Activated naive CD4-positive, alpha-beta T cell treated with anti-CD3 and anti-CD28 coated beads, Interleukin-2, amount 50 U/mL, for 72 hours (primary cell): Measurements from ENCODE around the gene RPL39L. TPM values are rescaled to one million over a fixed set of nuclear protein-coding genes. Genes with fewer than 3 reads are reported as not detected.
A peak's percentile ranks its signal among the peaks of the same experiment; 100 is the strongest.

ENCODE experiments used
- ATAC-seq, 2 donors: fragments of 150-1000 bp; cut with Tn5 transposase; 2 replicates each; pipeline ENCODE4 v1.10.0; 2021; ENCODE audit warnings: mild to moderate bottlenecking in 2 of 2, moderate library complexity in 2 of 2
- DNase-seq, 2 donors: peaks; one replicate each; pipeline ENCODE4 v3.0.0; 2021 to 2022; ENCODE audit warnings: low spot score in 2 of 2
- H3K27ac Mint-ChIP-seq, 2 donors: one replicate each; pipeline ENCODE4 v1.8.0; 2022; ENCODE audit warnings: mild to moderate bottlenecking in 2 of 2, mixed read lengths in 2 of 2
- H3K36me3 Mint-ChIP-seq, 2 donors: one replicate each; pipeline ENCODE4 v1.8.0; 2022; ENCODE audit warnings: mixed read lengths in 2 of 2
- H3K9me3 Mint-ChIP-seq, 2 donors: one replicate each; pipeline ENCODE4 v1.8.0; 2022; ENCODE audit warnings: mixed read lengths in 2 of 2
- total RNA-seq, 2 donors: library from RNA; stranded (reverse); gene quantifications; one replicate each; pipeline ENCODE4 v1.2.3, GENCODE V29; 2022

Gene RPL39L
- total RNA-seq, 2 donors from 2014 or later: 15.5 to 19.3 TPM

DNA sequence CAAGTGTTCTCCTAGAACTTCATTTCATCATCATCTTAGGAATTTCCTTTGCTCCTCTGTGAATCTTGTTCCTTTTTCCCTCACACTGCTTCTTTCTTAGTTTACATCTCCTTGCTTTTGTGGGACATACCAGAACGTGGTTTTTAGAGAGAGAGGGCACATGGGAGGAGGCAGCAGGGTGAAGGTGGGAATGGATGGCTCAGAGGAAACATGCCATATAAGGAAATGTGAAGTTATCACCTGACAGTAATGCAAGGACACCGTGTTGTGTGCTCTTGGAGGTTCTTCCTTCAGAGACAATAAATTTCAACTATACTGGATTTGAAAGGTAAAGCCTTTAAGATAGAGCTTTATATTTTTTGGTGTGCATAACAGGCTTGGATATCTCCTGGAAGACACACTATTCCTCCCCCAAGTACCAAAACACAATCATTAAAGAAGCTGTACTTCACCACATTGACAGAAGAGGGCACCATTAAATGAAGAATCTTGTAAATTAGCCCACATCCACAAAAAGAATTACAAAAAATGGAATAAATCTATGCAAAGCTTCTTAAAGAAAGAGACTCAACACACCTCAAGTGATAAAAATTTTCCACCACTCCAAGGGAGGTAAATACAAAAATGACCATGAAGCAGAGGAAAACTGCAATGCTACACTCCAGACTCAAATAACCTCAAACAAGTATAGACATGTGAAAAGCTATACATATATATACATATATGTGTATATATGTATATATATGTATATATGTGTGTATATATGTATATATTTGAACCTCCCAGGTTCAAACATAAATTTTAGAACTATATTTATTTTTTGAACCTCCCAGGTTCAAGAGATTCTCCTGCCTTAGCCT is 26.1 kb downstream of the RPL39L start:
- no peak for DNase-seq
- Mint-ChIP-seq H3K27ac (no peak overlapping the region), H3K36me3 (no peaks in the 10 kb centered on the region), H3K9me3 (no peaks in the 10 kb centered on the region)
- peak; percentile 38 to 72 for ATAC-seq

DNA sequence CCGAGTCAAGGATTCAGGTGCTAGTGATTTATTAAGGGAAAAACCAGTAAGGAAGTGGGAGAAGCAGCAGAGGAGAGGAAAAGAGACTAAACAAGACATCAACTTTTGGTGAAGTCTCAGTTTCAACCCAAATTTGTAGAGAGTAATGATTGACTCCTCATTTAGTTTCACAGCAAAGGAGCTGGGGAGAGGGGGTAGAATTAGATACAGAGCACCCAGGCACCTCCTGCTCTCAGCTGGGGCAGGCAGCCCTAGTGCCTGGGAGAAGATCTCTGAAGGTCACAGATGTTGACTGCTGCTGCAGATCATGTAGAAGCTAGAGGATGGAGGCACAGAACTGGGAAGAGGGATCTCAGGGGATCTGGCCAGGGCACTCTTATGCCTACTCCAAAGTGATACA is 29.1 kb downstream of the RPL39L start:
- DNase-seq (no peak), ATAC-seq (no peak)
- no peaks in the 10 kb centered on the region for H3K36me3 Mint-ChIP-seq
- H3K27ac Mint-ChIP-seq: no peak overlapping the region
- no peaks in the 10 kb centered on the region for H3K9me3 Mint-ChIP-seq

DNA sequence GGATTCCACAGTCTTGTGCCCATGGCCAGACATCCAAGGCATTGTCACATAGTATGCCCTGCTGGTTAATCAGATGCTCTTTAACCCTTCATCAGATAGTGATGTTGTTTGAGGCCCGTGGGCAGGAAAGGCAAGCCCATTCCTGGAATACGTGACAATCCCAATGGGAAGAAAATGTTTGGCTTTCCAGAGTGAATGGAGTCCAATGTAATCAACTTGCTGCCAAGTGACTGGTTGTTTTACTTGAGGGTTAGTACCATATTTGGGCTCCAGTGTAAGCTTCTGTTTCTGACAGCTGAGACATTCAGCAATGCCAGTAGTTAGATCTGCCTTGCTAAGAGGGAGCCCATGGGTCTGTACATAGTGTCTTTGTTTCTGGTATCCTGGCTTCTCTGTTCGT is 31.3 kb downstream of the RPL39L start:
- ATAC-seq (no peak), DNase-seq (no peak)
- no peaks in the 10 kb centered on the region for H3K9me3 Mint-ChIP-seq
- no peak overlapping the region for H3K27ac Mint-ChIP-seq
- H3K36me3 Mint-ChIP-seq: no peaks in the 10 kb centered on the region

DNA sequence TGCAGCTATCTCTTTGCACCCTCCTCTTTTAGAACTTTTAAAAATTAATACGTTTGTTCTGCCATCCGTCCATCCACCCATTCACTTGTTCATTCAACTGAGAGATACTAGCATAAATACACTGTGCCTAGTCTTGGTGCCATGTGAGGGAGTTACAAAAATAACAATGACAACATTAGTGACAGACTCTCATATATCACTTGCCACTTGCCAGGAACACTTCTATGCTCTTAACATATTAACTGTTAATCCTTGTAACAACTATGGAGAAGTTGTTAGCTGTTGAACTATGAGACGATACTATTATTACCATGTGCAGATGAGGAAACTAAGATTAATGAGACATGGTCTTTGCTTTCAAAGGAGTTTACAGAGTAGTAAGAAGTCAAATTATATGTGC is 33.6 kb downstream of the RPL39L start:
- no peaks in the 10 kb centered on the region for H3K9me3 Mint-ChIP-seq
- ATAC-seq (no peak), DNase-seq (no peak)
- H3K36me3 Mint-ChIP-seq: no peaks in the 10 kb centered on the region
- no peak overlapping the region for H3K27ac Mint-ChIP-seq

DNA sequence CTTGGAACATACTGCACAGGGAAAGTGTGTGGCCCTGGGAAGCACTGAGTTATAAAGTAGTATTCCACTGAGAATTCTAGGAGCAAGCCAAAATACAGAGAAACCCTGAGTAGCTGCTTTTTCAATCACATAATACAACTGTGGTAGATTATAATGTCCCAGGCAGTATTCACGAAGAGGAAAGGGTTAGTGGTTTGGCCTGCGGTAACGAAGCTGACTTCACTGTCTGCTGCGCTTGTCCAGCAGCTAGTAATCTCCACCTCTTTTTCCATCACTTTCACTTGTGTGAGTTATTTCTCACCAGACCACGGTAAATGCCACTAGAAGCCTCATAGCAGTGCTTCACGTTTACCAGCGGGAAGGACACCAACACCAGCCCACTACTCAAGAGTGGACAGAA is 34.4 kb downstream of the RPL39L start:
- Mint-ChIP-seq H3K36me3 (no peaks in the 10 kb centered on the region), H3K27ac (no peak overlapping the region), H3K9me3 (no peaks in the 10 kb centered on the region)
- ATAC-seq (peak in 1 of 2 donors; percentile 29), DNase-seq (no peak)

DNA sequence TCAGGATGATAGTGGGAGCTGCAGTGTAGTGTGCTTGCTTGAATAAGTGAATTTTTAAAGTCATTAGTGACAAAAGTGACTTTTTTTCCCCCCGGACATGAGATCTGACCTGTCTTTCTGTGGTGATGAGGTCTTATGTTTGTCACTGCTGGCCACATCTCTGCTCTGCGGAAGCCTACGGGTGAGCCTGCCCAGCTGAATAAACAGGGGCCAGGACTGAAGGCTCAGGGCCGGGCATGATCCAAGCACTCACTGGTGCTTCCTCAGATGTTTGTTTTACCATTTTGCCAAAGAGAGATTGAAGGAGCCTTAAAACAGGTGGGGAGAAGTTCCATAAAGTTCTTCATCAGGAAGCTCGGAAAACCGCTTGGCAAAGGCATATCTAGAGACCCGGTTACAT is 35.0 kb downstream of the RPL39L start:
- DNase-seq (no peak), ATAC-seq (no peak)
- Mint-ChIP-seq H3K27ac (no peak overlapping the region), H3K36me3 (no peaks in the 10 kb centered on the region), H3K9me3 (no peaks in the 10 kb centered on the region)

DNA sequence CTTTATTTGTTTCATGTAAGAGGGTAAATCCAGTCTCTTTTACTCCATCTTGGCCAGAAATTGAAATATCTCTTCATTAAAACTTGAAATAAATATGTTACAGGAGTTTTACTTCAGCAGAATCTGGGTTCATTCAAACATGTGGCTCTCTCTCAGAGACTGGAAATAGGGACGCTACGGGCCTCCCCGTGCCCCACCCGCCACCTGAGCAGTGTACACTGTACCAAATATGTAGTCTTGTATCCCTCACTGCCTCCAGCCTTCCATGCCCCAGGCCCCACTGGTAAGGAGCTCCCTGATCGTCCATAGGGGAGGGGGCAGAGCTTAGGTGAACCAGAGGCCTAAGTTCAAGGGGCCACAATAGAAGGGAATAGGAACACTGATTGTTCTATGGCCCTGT is 36.0 kb downstream of the RPL39L start:
- ATAC-seq (no peak), DNase-seq (no peak)
- no peaks in the 10 kb centered on the region for H3K9me3 Mint-ChIP-seq
- H3K36me3 Mint-ChIP-seq: no peaks in the 10 kb centered on the region
- H3K27ac Mint-ChIP-seq: peak overlapping the region in 1 of 2 donors; percentile 42

DNA sequence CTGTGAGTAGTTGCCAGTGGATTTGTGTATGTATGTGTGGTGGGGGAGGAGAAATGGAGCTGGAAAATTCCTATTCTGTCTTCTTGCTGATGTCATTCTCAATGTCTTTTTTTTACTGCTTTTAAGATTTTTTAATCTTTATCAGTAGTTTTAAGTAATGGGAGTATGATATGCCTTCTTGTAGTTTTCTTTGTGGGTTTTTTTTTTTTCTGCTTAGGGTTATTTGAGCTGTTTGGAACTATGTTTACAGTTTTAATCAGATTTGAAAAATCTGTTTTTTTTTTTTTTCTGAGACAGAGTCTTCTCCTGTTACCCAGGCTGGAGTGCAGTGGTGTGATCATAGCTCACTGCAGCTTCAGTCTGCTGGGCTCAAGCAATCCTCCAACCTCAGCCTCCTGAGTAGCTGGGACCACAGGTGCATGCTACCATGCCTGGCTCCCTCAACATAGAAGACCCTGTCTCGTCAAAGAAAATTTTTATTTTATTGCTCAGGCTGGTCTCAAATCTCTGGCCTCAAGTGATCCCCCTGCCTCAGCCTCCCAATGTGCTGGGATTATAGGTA is 37.1 kb downstream of the RPL39L start:
- DNase-seq (no peak), ATAC-seq (no peak)
- H3K27ac Mint-ChIP-seq: peak overlapping the region in 1 of 2 donors; percentile 83
- peaks cover 2 to 7% of the 10 kb centered on the region in 2 donors for H3K9me3 Mint-ChIP-seq
- H3K36me3 Mint-ChIP-seq: no peaks in the 10 kb centered on the region

DNA sequence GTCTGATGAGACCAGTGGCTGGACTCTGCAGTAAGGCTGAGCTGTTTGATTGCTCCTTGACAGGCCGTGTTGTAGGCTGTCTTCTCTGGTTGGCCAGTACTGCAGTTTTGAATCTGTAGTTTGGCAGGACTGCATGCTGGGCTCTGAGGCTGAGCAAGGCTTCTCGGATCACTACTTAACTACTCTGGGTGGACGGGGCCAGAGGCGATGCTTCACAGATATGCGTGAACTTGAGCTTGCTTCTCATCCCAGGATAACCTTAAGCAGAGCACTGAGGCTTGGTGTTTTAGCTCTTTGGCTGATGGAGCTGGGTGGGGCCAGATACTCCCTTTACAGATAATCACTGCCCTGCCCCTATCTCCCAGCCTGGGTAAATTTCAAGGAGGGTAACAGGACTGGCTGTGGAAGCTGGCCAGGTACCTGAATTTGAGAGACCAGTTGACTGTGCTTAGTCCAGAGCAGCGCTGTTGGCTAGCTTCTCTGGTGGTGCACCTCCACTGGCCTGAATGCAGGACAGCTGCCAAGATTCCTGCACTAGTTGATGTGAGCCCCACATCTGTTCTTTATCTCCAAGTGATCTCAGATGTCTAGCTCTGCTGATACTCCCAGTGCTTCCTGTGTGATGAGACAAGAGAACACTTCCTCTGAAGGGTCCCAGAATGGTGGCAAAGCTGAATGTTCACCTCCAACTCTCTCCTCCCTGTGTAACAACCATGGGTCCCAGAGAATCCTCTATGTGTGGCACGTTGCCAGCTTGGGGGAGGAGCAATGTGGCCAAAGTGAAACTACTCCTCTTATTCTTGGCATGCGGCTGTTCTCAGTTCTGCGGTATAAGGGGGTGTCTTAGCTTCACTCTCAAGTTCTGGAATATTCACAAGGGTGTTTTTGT is 37.9 kb downstream of the RPL39L start:
- Mint-ChIP-seq H3K36me3 (no peaks in the 10 kb centered on the region), H3K9me3 (peaks cover 5 to 7% of the 10 kb centered on the region in 2 donors), H3K27ac (peak overlapping the region in 1 of 2 donors; percentile 83)
- DNase-seq (peak in 1 of 2 donors; percentile 26), ATAC-seq (peak; percentile 44 to 74)

DNA sequence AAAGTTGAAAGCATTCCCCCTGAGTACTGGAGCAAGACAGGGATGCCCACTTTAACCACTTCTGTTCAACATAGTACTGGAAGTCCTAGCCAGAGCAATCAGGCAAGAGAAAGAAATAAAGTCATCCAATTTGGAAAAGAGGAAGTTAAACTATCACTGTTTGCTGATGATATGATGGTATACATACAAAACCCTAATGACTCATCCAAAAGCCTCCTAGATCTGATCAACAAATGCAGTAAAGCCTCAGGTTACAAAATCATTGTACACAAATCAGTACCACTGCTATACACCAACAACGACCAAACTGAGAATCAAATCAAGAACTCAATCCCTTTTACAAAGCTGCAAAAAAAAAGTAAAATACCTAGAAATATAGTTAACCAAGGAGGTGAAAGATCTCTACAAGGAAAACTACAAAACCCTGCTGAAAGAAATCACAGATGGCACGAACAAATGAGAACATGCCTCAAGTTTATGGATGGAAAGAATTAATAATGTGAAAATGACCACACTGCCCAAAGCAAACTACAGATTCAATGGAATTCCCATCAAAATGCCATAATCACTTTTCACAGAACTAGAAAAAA is 40.3 kb downstream of the RPL39L start:
- H3K36me3 Mint-ChIP-seq: peaks cover 0 to 6% of the 10 kb centered on the region in 2 donors
- H3K9me3 Mint-ChIP-seq: peaks cover 7 to 11% of the 10 kb centered on the region in 2 donors
- H3K27ac Mint-ChIP-seq: no peak overlapping the region
- DNase-seq (no peak), ATAC-seq (no peak)

DNA sequence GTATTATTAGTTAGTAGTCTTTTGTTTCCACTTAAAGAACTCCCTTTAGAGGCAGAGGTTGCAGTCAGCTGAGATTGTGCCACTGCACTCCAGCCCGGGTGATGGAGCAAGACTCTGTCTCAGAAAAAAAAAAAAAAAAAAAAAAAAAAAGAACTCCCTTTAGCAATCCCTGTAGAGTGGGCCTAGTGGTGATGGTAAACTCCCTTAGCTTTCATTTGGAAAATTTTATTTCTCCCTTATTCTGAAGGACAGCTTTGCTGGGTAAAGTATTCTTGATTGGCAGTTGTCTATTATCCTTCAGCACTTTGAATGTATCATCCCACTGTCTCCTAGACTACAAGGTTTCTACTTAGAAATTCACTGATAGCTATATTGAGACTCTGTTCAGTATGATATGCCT is 46.0 kb downstream of the RPL39L start:
- ATAC-seq (no peak), DNase-seq (no peak)
- Mint-ChIP-seq H3K27ac (no peak overlapping the region), H3K9me3 (peaks cover 15 to 25% of the 10 kb centered on the region in 2 donors), H3K36me3 (peaks cover 13 to 18% of the 10 kb centered on the region in 2 donors)

DNA sequence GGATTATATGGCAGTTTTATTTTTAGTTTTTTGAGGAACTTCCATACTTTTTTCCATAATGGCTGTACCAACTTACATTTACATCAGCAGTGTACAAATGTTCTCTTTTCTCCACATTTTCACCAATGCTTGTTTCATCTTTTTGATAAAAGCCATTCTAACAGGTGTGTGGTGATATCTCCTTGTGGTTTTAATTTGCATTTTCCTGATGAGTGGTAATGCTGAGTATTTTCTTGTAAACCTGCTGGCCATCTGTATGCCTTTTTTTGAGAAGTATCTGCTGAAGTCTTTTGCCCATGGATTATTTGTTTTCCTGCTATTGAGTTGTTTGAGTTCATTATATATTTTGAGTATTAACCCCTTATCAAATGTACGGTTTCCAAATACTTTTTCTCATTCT is 50.6 kb downstream of the RPL39L start:
- ATAC-seq: no peak
- DNase-seq: no peak
- peaks cover 11 to 28% of the 10 kb centered on the region in 2 donors for H3K36me3 Mint-ChIP-seq
- H3K9me3 Mint-ChIP-seq: peaks cover 11 to 22% of the 10 kb centered on the region in 2 donors
- H3K27ac Mint-ChIP-seq: no peak overlapping the region

DNA sequence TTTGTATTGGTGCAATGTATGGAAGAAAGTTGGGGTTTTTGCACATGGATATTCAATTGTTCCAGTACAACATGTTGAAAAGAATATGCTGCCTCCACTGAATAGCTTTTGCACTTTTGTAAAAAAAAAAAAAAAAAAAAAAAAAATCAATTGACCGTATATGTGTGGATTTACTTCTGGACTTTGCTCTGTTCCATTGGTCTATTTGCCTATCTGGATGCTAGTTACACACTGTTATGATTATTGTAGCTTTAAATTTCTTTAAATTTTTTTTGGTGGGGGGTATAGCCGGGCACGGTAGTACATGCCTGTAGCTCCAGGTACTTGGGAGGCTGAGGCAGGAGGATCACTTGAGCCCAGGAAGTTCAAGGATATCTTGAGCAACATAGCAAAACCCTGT is 52.5 kb downstream of the RPL39L start:
- DNase-seq (no peak), ATAC-seq (no peak)
- peaks cover 11 to 22% of the 10 kb centered on the region in 2 donors for H3K9me3 Mint-ChIP-seq
- peaks cover 5 to 28% of the 10 kb centered on the region in 2 donors for H3K36me3 Mint-ChIP-seq
- H3K27ac Mint-ChIP-seq: no peak overlapping the region

DNA sequence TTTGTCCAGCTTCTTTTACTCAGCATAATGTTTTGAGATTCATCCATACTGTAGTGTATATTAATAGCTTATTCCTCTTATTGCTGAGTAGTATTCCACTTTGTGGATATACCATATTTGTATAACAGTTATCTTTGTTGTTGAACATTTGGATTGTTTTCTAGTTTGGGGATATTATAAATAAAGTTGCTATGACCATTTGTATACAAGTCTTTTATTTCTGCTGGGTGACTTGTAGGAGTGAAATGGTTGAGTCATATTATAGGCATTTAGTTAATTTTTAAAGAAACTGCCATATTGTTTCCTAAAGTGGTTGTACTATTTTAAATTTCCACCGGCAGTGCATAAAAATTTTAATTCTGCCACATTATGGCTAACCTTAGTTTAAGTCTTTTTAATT is 53.4 kb downstream of the RPL39L start:
- Mint-ChIP-seq H3K36me3 (peaks cover 5 to 25% of the 10 kb centered on the region in 2 donors), H3K9me3 (peaks cover 11 to 16% of the 10 kb centered on the region in 2 donors), H3K27ac (peak overlapping the region in 1 of 2 donors; percentile 65)
- no peak for DNase-seq
- ATAC-seq: no peak

DNA sequence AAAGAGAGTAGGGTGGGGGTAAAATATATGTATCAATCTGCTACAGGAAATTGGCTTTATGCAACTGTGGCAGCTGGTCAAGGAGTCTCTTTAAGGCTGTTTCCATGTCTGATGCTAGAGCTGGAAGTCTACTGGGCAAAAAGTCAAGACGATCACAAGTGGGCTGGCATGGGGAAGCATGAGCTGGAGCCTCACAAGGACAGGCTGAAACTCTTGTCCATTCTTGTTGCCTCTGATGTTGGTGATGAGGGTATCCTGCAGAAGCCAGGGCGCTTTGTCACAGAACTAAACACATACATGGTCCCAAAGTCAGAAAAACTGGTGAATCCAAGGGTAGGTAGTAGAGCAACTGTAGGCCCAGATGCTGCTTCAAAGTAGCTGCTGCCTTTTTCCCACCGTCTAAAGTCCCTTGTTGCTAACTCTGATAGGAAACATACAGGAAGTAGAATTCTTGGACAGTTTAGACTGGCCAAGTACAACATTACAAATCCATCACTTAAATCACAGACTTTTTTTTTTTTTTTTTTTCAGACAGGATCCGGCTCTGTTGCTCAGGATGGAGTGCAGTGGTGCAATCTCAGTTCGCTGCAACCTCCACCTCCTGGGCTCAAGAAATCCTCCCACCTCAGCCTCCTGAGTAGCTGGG is 54.2 kb downstream of the RPL39L start:
- Mint-ChIP-seq H3K36me3 (peaks cover 5 to 18% of the 10 kb centered on the region in 2 donors), H3K9me3 (peaks cover 8 to 15% of the 10 kb centered on the region in 2 donors), H3K27ac (no peak overlapping the region)
- DNase-seq (no peak), ATAC-seq (no peak)

DNA sequence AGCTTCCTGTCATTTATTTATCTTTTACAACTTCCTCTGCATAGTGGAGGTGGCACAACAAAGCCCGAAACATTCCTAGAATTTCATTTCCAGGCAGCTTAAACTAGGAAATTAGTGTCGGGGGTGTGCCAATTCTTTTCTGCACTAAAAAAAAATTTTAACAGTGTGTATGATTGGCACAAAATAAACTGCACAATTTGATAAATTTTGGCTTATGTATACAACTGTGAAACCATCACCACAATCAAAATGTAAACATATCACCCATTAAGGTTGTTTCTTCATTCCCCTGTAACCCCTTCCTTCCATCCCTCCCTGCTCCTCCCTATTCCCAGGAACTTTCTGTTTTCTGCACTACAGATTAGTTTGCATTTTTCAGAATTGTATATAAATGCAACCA is 54.7 kb downstream of the RPL39L start:
- Mint-ChIP-seq H3K9me3 (peaks cover 8 to 15% of the 10 kb centered on the region in 2 donors), H3K27ac (no peak overlapping the region), H3K36me3 (peaks cover 5 to 12% of the 10 kb centered on the region in 2 donors)
- ATAC-seq (no peak), DNase-seq (no peak)
